Mononuclear cell (primary cell): ENCODE measurements around the gene ZNF527. TPM values are rescaled to one million over a fixed set of nuclear protein-coding genes. Genes with fewer than 3 reads are reported as not detected.
"Not testable (repeated sequence)": the region's sequence is repeated elsewhere in the genome, so short reads cannot be mapped to it uniquely, and the experiment has no call there.

Source experiments
- H3K27me3 ChIP-seq: 2 replicates; pipeline ENCODE4 v1.6.0; 2011; ENCODE audit warnings: low read length, control low read depth; ENCODE audit not compliant: insufficient read depth
- H3K4me1 ChIP-seq: 2 replicates; pipeline ENCODE4 v1.5.1; 2011; ENCODE audit warnings: mild to moderate bottlenecking, low read length, control low read depth; ENCODE audit not compliant: insufficient read depth
- H3K4me3 ChIP-seq: 2 replicates; pipeline ENCODE4 v1.5.1; 2011; ENCODE audit warnings: mild to moderate bottlenecking, low read length, moderate library complexity
- H3K9me3 ChIP-seq: 2 replicates; pipeline ENCODE4 v1.5.1; 2011; ENCODE audit warnings: low read depth, mild to moderate bottlenecking, control low read depth, low read length
- total RNA-seq: library from RNA; depleted of rRNA; stranded (reverse); fragments of >200 nt; gene quantifications from one replicate; pipeline ENCODE4 v1.2.3, GENCODE V29; 2012

The ZNF527 gene
- 8.9 TPM for total RNA-seq

DNA sequence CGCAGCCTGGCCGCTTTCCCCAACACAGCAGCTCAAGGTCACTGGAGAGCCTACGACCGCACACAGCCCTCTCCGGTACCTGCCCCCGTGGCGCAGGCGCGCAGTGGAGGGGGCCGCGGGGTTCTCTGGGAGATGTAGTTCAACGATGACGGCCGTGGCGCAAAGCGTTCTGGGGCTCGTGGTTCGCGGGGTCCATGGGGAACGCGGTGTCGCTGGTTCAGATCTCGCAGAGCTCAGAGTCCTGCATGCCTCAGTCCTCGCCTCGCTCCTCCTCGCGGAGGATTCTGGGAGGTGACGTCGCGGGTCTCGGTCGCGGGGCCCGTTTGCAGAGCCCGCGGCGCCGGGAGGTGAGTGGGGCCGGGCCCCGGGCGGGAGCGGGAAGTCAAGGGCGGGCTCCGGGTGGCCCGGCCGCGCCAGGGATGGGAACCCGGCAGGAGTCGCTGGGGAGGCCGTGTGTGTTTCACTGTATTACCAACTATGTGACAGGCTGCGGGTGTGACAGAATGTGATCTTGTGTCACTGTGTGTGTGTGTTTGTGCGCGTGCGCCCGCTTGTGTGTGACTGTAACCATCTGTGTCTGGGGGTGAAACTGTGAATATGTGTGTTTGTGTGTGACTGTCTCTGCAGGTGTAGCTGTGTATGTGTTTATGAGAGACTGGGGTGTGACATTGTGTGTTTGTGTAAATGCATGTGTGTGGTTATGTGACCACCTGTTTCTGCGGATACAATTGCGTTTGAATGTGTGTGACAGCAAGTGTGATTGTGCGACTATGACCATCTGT lies at the start of gene ZNF527:
TSS of gene ZNF527 (plus strand) at position 220 of the 782 bp plus-strand sequence. CDS start 3,100 bp downstream, outside the sequence.
- H3K27me3 ChIP-seq = no peaks in the 10 kb centered on the region
- peaks cover 14% of the 10 kb centered on the region for H3K9me3 ChIP-seq
- H3K4me1 ChIP-seq = peaks cover 11% of the 10 kb centered on the region
- H3K4me3 ChIP-seq = peak within 1 kb of the TSS; percentile 66

DNA sequence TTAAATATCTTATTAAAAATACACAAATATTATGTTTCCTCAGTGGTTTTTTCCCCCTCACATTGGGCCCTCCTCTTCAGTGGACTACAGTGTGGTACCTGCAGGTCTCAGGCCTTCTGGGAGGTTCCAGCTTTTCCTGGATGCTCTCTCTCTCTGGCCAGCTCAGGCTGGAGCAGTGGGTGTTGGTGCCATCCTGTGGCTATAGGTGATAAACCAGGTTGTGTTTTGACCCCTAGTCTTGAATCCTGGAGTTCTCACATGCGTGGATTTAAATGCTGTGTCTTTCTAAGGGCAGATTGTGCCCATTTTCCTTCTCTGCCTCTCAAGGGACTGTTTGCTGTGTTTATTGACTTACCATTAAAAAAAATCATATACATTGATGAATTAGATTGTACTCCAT lies 41.2 kb upstream of the ZNF527 start:
- Histone ChIP-seq H3K4me1 (peaks cover 4% of the 10 kb centered on the region), H3K27me3 (no peaks in the 10 kb centered on the region), H3K4me3 (no peak overlapping the region), H3K9me3 (no peaks in the 10 kb centered on the region)

DNA sequence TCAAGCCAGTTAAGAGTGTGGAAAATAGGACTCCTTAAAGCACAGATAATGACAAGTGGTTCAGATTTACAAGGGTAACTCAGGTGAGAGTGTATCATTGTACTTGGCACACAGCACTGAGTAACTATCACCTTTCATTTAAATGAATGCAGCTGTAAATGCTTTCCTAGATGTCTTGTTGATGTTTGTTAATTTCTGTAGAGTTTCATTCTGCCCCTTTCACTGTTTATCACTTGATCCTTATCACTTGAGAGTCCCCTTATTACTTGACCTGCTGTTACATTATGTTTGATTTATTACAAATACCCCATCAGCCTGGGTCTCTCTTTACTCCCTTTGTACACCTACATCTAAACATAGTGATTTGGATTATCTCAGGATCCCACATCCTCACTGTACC lies 38.1 kb upstream of the ZNF527 start:
- H3K4me3 ChIP-seq = no peak overlapping the region
- H3K9me3 ChIP-seq = no peaks in the 10 kb centered on the region
- H3K27me3 ChIP-seq = no peaks in the 10 kb centered on the region
- peaks cover 11% of the 10 kb centered on the region for H3K4me1 ChIP-seq

DNA sequence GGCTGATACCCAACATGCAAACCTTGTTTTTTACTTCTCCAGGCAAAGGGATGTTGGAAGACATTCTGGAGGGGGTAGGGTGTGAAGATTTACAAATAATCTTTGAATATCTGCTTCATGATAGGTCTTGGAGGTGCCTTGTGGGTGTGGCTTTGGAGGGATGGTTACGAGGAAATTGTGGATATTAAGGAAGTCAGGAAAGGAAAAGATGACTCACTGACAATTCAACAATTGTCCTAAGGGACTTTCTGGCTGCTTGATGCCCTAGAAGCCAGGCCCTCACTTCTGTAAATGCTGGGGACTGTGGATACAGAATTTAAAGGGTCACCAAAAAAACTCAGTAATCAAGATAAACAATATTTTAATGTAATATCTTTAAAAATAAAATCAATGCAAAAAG lies 37.4 kb upstream of the ZNF527 start:
- no peaks in the 10 kb centered on the region for H3K9me3 ChIP-seq
- no peaks in the 10 kb centered on the region for H3K27me3 ChIP-seq
- H3K4me1 ChIP-seq = peaks cover 11% of the 10 kb centered on the region
- no peak overlapping the region for H3K4me3 ChIP-seq

DNA sequence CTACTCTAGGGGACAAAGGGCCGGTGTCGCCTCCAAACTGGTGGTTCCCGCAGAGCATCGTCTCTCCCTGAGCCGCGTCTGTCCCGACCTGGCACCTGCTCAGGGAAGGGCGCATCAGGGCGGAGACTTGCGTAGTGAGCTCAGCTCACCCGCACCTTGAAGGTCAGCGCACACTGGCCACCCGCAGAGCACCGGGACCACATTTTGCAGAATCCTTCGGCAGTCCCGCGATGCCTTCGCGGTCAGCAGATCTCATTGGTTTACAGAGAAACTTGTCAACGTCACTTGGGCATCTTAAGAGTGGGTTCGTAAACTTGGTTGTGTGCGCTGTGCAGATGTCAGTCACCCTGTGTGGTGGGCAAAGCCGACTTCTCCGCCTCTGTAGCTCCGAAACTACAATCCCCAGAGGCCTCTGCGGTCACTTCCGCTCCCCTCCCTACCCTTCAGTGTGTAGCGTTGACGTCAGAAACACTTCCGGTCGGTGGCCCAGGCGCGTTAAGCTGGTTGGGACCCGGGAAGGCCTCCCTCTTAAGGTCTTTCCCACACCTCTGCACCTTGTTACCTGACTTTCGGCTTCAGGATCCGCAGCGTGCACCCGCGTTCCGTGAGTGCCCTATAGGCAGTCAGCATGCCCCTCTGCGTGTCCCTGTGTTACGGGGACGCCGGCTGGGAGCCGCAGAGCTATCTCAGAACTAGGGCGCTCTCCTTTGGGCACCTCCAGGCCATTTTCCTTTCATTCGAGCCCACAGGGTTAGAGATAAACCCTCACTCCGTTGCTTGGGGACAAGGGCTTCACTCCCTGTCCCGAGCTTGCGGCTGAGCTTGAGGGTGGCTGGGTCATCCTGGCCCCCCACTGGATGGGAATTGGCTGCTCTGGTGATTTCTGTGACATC lies 36.5 kb upstream of the ZNF527 start:
- Histone ChIP-seq H3K9me3 (no peaks in the 10 kb centered on the region), H3K4me1 (peaks cover 11% of the 10 kb centered on the region), H3K27me3 (no peaks in the 10 kb centered on the region), H3K4me3 (peak overlapping the region; percentile 66)

DNA sequence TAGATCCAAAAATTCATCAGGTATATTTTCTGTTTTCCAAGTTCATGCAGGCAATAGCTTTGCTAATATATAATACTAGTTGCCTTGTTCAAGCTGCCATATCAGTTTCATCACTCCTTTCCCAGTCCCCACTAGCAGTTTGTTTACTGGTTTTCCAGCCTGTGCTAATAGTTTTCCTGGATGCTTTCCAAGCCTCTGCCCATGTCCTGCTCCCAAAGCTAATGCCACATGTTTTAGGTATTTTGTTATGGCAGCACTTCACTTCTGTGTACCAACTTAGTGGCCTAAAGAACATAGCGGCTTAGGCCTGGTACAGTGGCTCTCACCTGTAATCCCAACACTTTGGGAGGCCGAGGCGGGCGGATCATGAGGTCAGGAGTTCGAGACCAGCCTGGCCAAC lies 28.1 kb upstream of the ZNF527 start:
- H3K27me3 ChIP-seq = no peaks in the 10 kb centered on the region
- H3K4me3 ChIP-seq = no peak overlapping the region
- no peaks in the 10 kb centered on the region for H3K9me3 ChIP-seq
- no peaks in the 10 kb centered on the region for H3K4me1 ChIP-seq

DNA sequence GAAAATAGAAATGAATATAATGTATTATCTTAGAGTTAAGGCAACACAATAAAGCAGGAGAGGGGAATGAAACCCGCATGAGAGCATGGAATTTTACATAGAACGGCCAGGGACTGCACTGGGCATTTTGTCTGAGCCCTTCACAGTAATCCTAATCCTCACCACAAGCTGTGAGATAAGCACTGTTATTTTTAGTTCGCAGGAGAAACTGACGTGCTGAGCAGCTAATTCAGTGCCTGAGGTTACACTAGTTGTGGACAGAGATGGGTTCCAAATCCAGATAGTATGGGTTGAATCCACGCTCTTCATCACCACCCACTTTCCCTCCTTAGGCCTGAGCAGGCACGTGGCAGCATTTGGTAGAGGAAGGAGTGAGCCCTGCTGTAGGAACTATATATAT lies 24.8 kb upstream of the ZNF527 start:
- no peaks in the 10 kb centered on the region for H3K27me3 ChIP-seq
- H3K4me1 ChIP-seq = no peaks in the 10 kb centered on the region
- H3K4me3 ChIP-seq = no peak overlapping the region
- H3K9me3 ChIP-seq = no peaks in the 10 kb centered on the region

DNA sequence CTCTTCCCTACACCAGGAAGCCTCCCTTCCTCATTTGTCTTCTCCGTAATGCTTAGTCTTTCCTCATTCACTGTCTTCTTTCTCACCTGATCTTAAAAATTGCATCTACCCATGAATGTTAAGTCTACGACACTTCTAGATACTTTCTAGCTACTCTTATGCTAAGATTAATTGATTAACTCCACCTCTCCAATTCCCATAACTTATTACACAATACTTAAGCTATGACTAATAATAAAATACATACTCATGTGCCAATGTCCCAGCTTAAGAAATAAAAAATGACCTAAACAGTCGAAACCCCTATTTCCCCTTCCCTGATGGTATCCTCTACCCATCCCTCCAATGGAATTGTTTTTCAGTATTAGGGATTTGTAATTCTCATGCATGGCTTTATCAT lies 22.8 kb upstream of the ZNF527 start:
- Histone ChIP-seq H3K4me1 (no peaks in the 10 kb centered on the region), H3K4me3 (no peak overlapping the region), H3K27me3 (no peaks in the 10 kb centered on the region), H3K9me3 (no peaks in the 10 kb centered on the region)

DNA sequence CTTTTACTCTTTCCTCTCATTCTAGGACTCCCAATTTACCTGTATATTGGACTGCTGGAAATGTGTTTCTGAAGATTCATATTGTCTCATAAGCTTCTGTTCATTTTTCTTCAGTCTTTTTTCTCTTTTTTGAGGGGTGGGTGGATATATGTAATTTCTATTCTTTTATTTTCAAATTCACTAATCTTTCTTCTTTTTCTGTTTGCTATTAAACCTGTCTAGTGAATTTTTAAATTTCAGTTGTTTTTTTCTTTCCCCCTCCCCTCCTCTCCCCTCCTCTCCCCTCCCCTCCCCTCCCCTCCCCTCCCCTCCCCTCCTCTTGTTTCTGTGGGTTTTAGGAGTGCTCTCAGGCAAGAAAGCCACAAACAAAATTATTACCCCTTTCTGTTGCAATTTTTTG lies 16.9 kb upstream of the ZNF527 start:
- Histone ChIP-seq H3K27me3 (no peaks in the 10 kb centered on the region), H3K9me3 (peaks cover 24% of the 10 kb centered on the region), H3K4me1 (no peaks in the 10 kb centered on the region), H3K4me3 (no peak overlapping the region)

DNA sequence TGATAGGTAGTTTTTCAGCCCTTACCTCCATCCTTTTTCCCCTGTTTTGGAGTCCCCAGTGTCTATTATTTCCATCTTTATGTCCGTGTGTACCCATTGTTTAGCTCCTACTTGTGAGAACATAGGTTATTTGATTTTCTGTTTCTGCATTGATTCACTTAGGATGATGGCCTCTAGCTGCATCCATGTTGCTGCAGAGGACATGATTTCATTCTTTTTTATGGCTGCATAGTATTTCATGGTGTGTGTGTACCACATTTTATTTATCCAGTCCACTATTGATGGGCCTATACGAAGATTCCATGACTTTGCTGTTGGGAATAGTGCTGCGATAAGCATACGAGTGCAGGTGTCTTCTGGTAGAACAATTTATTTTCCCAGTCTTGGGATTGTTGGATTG lies 15.0 kb upstream of the ZNF527 start:
- Histone ChIP-seq H3K4me1 (no peaks in the 10 kb centered on the region), H3K9me3 (peaks cover 33% of the 10 kb centered on the region), H3K27me3 (no peaks in the 10 kb centered on the region), H3K4me3 (no peak overlapping the region)

DNA sequence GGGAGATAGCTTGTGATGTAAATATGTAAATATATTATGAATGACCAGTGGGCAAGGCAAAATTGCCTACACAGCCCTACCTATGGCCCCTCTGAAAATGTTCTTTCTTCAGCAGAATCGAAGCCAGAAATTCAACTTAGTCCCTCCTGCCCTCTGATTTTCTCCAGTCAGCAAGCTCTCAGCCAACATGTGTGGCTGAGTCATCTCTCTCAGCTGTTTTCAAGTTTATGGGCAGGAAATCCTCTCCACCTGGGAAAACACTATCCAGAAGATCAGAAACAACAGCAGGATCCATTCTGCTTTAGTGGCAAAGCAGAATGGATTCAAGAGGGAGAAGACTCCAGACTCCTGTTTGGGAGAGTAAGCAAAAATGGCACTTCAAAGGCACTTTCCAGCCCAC lies 8.9 kb upstream of the ZNF527 start:
- Histone ChIP-seq H3K9me3 (peaks cover 58% of the 10 kb centered on the region), H3K4me3 (no peak overlapping the region), H3K27me3 (no peaks in the 10 kb centered on the region), H3K4me1 (no peaks in the 10 kb centered on the region)

DNA sequence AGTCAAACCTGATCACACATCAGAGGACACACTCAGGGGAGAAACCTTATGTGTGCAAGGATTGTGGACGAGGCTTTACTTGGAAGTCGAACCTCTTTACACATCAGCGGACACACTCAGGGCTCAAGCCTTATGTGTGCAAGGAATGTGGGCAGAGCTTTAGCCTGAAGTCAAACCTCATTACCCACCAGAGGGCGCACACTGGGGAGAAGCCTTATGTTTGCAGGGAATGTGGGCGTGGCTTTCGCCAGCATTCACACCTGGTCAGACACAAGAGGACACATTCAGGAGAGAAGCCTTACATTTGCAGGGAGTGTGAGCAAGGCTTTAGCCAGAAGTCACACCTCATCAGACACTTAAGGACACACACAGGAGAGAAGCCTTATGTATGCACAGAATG lies 8.2 kb upstream of the ZNF527 start:
- Histone ChIP-seq H3K4me1 (no peaks in the 10 kb centered on the region), H3K27me3 (no peaks in the 10 kb centered on the region), H3K9me3 (peaks cover 50% of the 10 kb centered on the region), H3K4me3 (no peak overlapping the region)

DNA sequence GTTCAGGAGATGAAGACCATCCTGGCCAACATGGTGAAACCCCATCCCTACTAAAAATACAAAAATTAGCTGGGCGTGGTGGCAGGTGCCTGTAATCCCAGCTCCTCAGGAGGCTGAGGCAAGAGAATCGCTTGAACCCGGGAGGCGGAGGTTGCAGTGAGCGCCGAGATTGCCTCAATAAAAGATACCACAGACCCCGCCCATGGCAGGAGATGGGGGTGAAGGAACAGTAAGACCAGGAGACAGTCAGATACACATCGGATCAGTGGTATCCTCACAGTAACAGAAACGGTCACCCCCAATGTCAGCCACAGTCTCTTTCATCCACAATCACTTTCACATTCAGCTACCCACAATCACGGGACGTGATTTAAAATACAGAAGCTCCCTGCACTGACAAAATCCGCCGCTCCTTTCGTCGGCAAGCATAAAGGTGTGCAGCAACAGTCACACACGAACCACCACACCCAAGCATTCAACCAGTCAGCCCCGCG lies 466 bp upstream of the ZNF527 start:
- not testable (repeated sequence) for H3K27me3 ChIP-seq
- Histone ChIP-seq H3K9me3 (peaks cover 20% of the 10 kb centered on the region), H3K4me1 (peaks cover 11% of the 10 kb centered on the region), H3K4me3 (peak overlapping the region; percentile 66)

DNA sequence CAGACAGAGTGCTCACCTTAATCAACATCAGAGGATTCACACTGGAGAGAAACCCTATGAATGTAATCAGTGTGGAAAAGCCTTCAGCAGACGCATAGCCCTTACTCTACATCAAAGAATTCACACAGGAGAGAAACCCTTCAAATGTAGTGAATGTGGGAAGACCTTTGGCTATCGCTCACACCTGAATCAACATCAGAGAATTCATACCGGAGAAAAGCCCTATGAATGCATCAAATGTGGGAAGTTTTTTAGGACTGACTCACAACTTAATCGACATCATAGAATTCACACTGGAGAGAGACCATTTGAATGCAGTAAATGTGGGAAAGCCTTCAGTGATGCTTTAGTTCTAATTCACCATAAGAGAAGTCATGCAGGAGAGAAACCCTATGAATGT lies 18.3 kb downstream of the ZNF527 start:
- H3K4me1 ChIP-seq = no peaks in the 10 kb centered on the region
- H3K9me3 ChIP-seq = peaks cover 86% of the 10 kb centered on the region
- H3K4me3 ChIP-seq = no peak overlapping the region
- no peaks in the 10 kb centered on the region for H3K27me3 ChIP-seq

DNA sequence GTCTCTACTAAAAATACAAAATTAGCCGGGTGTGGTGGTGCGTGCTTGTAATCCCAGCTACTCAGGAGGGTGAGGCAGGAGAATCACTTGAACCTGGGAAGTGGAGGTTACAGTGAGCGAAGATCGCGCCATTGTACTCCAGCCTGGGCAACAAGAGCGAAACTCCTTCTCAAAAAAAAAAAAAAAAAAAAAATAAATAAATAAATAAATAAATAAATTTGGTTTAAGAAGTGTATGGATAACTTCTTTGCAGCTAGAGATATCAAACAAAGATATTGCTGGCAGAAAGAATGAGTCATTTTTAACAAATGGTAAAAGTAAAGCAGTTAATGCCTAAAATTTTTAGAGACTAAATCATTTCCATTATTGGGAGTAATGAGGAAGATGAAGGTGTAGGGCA lies 20.5 kb downstream of the ZNF527 start:
- H3K9me3 ChIP-seq = peaks cover 78% of the 10 kb centered on the region
- H3K4me1 ChIP-seq, H3K27me3 ChIP-seq, H3K4me3 ChIP-seq: not testable (repeated sequence)
